Activated CD4-positive, alpha-beta T cell treated with anti-CD3 and anti-CD28 coated beads, Interleukin-2, amount 10 ng/mL, durations not matched to agents 7 days and 5 days (primary cell): ENCODE results near the gene UQCC5. TPM values are rescaled to one million over a fixed set of nuclear protein-coding genes. Genes with fewer than 3 reads are reported as not detected.
"Not testable (repeated sequence)": the region's sequence is repeated elsewhere in the genome, so short reads cannot be mapped to it uniquely, and the experiment has no call there.

Experiments used
- CTCF ChIA-PET: fragments of 350-600 bp; sonication (Branson Sonifier 250); formaldehyde crosslinking; loops from one replicate; lab custom pipeline; 2021; ENCODE audit warnings: antibody characterized with exemption; lab: Charles Lee
- POLR2A ChIA-PET: fragments of 350-600 bp; sonication (Branson Sonifier 250); formaldehyde crosslinking; loops from one replicate; lab custom pipeline; 2021; ENCODE audit warnings: antibody characterized with exemption; lab: Charles Lee
- DNase-seq: peaks from one replicate; pipeline ENCODE4 v3.0.0-alpha.2; 2020
- H3K27ac Mint-ChIP-seq: one replicate; pipeline ENCODE4 v1.8.0; 2021; ENCODE audit warnings: mild to moderate bottlenecking, moderate library complexity, mixed read lengths
- H3K27me3 Mint-ChIP-seq: one replicate; pipeline ENCODE4 v1.8.0; 2021; ENCODE audit warnings: mixed read lengths
- H3K36me3 Mint-ChIP-seq: one replicate; pipeline ENCODE4 v1.8.0; 2021; ENCODE audit warnings: low read depth, mixed read lengths
- H3K4me1 Mint-ChIP-seq: one replicate; pipeline ENCODE4 v1.8.0; 2021; ENCODE audit warnings: mixed read lengths
- H3K4me3 Mint-ChIP-seq: one replicate; pipeline ENCODE4 v1.8.0; 2021; ENCODE audit warnings: mild to moderate bottlenecking, moderate library complexity, mixed read lengths
- H3K9me3 Mint-ChIP-seq: one replicate; pipeline ENCODE4 v1.8.0; 2021; ENCODE audit warnings: mixed read lengths
- total RNA-seq, 2 experiments: library from RNA; stranded (reverse); gene quantifications; one replicate each; pipeline ENCODE4 v1.2.3, GENCODE V29; 2021

Gene UQCC5
- total RNA-seq, 2 experiments from 2014 or later: 8.5 to 11.7 TPM

GRCh38 chr3:52520716-52521487, 15.5 kb upstream of the UQCC5 start:
- ChIA-PET CTCF (no interaction called here), POLR2A (no interaction called here)

GRCh38 chr3:52521488-52521824, 14.9 kb upstream of the UQCC5 start:
- Mint-ChIP-seq H3K27ac (no peak overlapping the region), H3K27me3 (no peaks in the 10 kb centered on the region), H3K9me3 (no peaks in the 10 kb centered on the region), H3K4me1 (no peaks in the 10 kb centered on the region), H3K4me3 (no peak overlapping the region), H3K36me3 (no peaks in the 10 kb centered on the region)
- ChIA-PET POLR2A (no interaction called here), CTCF (no interaction called here)
- DNase-seq: no peak

More at GRCh38 chr3:52520716-52521487, 15.5 kb upstream of the UQCC5 start:
- Mint-ChIP-seq H3K36me3 (no peaks in the 10 kb centered on the region), H3K4me1 (no peaks in the 10 kb centered on the region), H3K27ac (no peak overlapping the region), H3K9me3 (no peaks in the 10 kb centered on the region), H3K27me3 (no peaks in the 10 kb centered on the region), H3K4me3 (no peak overlapping the region)
- no peak for DNase-seq

- CTCF ChIA-PET: no interaction called here
- no peak for DNase-seq
- Mint-ChIP-seq H3K9me3 (no peaks in the 10 kb centered on the region), H3K4me3 (no peak overlapping the region), H3K4me1 (no peaks in the 10 kb centered on the region), H3K36me3 (no peaks in the 10 kb centered on the region), H3K27me3 (no peaks in the 10 kb centered on the region), H3K27ac (no peak overlapping the region)
- POLR2A ChIA-PET: no interaction called here
Measured at GRCh38 chr3:52521881-52522650, 14.3 kb upstream of the UQCC5 start.

GRCh38 chr3:52522651-52523251, 13.7 kb upstream of the UQCC5 start:
- ChIA-PET POLR2A (no interaction called here), CTCF (interaction anchor here (0.6 kb wide), 1 partner anchor 238 kb away, joined by 3 read pairs; no protein-coding TSS in a partner anchor)
- H3K4me1 Mint-ChIP-seq: no peaks in the 10 kb centered on the region
- no peaks in the 10 kb centered on the region for H3K36me3 Mint-ChIP-seq
- H3K27me3 Mint-ChIP-seq: no peaks in the 10 kb centered on the region
- H3K9me3 Mint-ChIP-seq: no peaks in the 10 kb centered on the region
- no peak for DNase-seq
- no peak overlapping the region for H3K27ac Mint-ChIP-seq
- no peak overlapping the region for H3K4me3 Mint-ChIP-seq

GRCh38 chr3:52523386-52524257, 12.8 kb upstream of the UQCC5 start:
- Mint-ChIP-seq H3K4me1 (no peaks in the 10 kb centered on the region), H3K27ac (no peak overlapping the region), H3K27me3 (no peaks in the 10 kb centered on the region), H3K36me3 (no peaks in the 10 kb centered on the region), H3K9me3 (no peaks in the 10 kb centered on the region), H3K4me3 (no peak overlapping the region)
- ChIA-PET POLR2A (no interaction called here), CTCF (interaction anchor here (0.6 kb wide), 1 partner anchor 239 kb away, joined by 3 read pairs; no protein-coding TSS in a partner anchor)
- DNase-seq: no peak

GRCh38 chr3:52524258-52524751, 12.1 kb upstream of the UQCC5 start:
- no peaks in the 10 kb centered on the region for H3K27me3 Mint-ChIP-seq
- ChIA-PET CTCF (no interaction called here), POLR2A (no interaction called here)
- H3K27ac Mint-ChIP-seq: no peak overlapping the region
- H3K36me3 Mint-ChIP-seq: no peaks in the 10 kb centered on the region
- no peaks in the 10 kb centered on the region for H3K9me3 Mint-ChIP-seq
- H3K4me1 Mint-ChIP-seq: no peaks in the 10 kb centered on the region
- no peak for DNase-seq
- H3K4me3 Mint-ChIP-seq: no peak overlapping the region

- ChIA-PET POLR2A (no interaction called here), CTCF (no interaction called here)
- no peak for DNase-seq
- Mint-ChIP-seq H3K27ac (no peak overlapping the region), H3K4me1 (no peaks in the 10 kb centered on the region), H3K9me3 (no peaks in the 10 kb centered on the region), H3K36me3 (no peaks in the 10 kb centered on the region), H3K4me3 (no peak overlapping the region), H3K27me3 (no peaks in the 10 kb centered on the region)
Measured at GRCh38 chr3:52524752-52525679, 11.4 kb upstream of the UQCC5 start.

- ChIA-PET CTCF (interaction anchor here (1.4 kb wide), 1 partner anchor 37 kb away, joined by 3 read pairs; no protein-coding TSS in a partner anchor), POLR2A (no interaction called here)
- H3K27ac Mint-ChIP-seq: no peak overlapping the region
- no peaks in the 10 kb centered on the region for H3K27me3 Mint-ChIP-seq
- no peaks in the 10 kb centered on the region for H3K36me3 Mint-ChIP-seq
- H3K9me3 Mint-ChIP-seq: no peaks in the 10 kb centered on the region
- H3K4me1 Mint-ChIP-seq: no peaks in the 10 kb centered on the region
- no peak for DNase-seq
- H3K4me3 Mint-ChIP-seq: no peak overlapping the region
Measured at GRCh38 chr3:52525680-52526561, 10.5 kb upstream of the UQCC5 start.

- H3K36me3 Mint-ChIP-seq, POLR2A ChIA-PET, H3K27ac Mint-ChIP-seq, H3K4me3 Mint-ChIP-seq, H3K4me1 Mint-ChIP-seq, H3K9me3 Mint-ChIP-seq, DNase-seq, H3K27me3 Mint-ChIP-seq: not testable (repeated sequence)
- CTCF ChIA-PET: interaction anchor here (1.4 kb wide), 1 partner anchor 37 kb away, joined by 3 read pairs; no protein-coding TSS in a partner anchor
Measured at GRCh38 chr3:52526671-52527038, 9.8 kb upstream of the UQCC5 start.

- ChIA-PET CTCF (interaction anchor here (1.4 kb wide), 1 partner anchor 38 kb away, joined by 3 read pairs; no protein-coding TSS in a partner anchor), POLR2A (no interaction called here)
- H3K4me1 Mint-ChIP-seq: no peaks in the 10 kb centered on the region
- DNase-seq: no peak
- H3K9me3 Mint-ChIP-seq: no peaks in the 10 kb centered on the region
- H3K27ac Mint-ChIP-seq: no peak overlapping the region
- H3K36me3 Mint-ChIP-seq: no peaks in the 10 kb centered on the region
- H3K4me3 Mint-ChIP-seq: no peak overlapping the region
- no peaks in the 10 kb centered on the region for H3K27me3 Mint-ChIP-seq
Measured at GRCh38 chr3:52527039-52527731, 9.2 kb upstream of the UQCC5 start.
